B cell (primary cell): ENCODE results near the gene PPCDC. TPM values are rescaled to one million over a fixed set of nuclear protein-coding genes. Genes with fewer than 3 reads are reported as not detected.

ENCODE experiments used
- ATAC-seq: fragments of 200-7000 bp; cut with Tn5 transposase; one replicate; pipeline ENCODE4 v1.10.0; 2021; ENCODE audit warnings: low read depth, mild to moderate bottlenecking, moderate number of reproducible peaks, moderate library complexity
- CTCF ChIA-PET: fragments of 350-600 bp; sonication (Branson Sonifier 250); formaldehyde crosslinking; loops from one replicate; lab custom pipeline; 2021; ENCODE audit warnings: antibody characterized with exemption, inconsistent platforms; lab: Charles Lee
- POLR2A ChIA-PET: fragments of 350-600 bp; sonication (Branson Sonifier 250); formaldehyde crosslinking; loops from one replicate; lab custom pipeline; 2021; ENCODE audit warnings: antibody characterized with exemption; lab: Charles Lee
- DNase-seq: peaks from one replicate; pipeline ENCODE4 v3.0.0; 2013
- H2AFZ ChIP-seq: 2 replicates; pipeline ENCODE4 v1.6.1; 2012; ENCODE audit warnings: mild to moderate bottlenecking, low read depth, low read length; ENCODE audit not compliant: insufficient read depth, poor library complexity, severe bottlenecking
- H3K27ac ChIP-seq, 2 donors: 1 replicate in 1 of 2; 2 replicates in 1 of 2; pipeline ENCODE4 v1.5.1; 2012 to 2013; ENCODE audit warnings: low read length in 2 of 2, mild to moderate bottlenecking in 2 of 2, moderate library complexity in 1 of 2
- H3K27me3 ChIP-seq, 4 experiments: fragments of 200-600 bp in 1 of 4; sonication (generic) in 1 of 4; replicated peaks in 1 of 4; 1 replicate in 2 of 4; 2 replicates in 2 of 4; pipeline versions ENCODE4 v1.6.1 to v1.7.0; 2013 to 2016; ENCODE audit warnings: low read length in 3 of 4, mild to moderate bottlenecking in 2 of 4, mixed read lengths in 1 of 4, moderate library complexity in 1 of 4; ENCODE audit not compliant: insufficient read depth in 4 of 4, control insufficient read depth in 3 of 4; ENCODE audit errors: control extremely low read depth in 1 of 4
- H3K36me3 ChIP-seq, 2 experiments: replicated peaks in 1 of 2; 1 replicate in 1 of 2; 2 replicates in 1 of 2; pipeline versions ENCODE4 v1.6.1 to v1.7.1; 2013; ENCODE audit warnings: low read length in 1 of 2; ENCODE audit not compliant: insufficient read depth in 2 of 2, control insufficient read depth in 1 of 2; ENCODE audit errors: control extremely low read depth in 1 of 2, extremely low read depth in 1 of 2
- H3K4me1 ChIP-seq, 2 donors: fragments of 200-600 bp in 1 of 2; sonication (generic) in 1 of 2; 1 replicate in 1 of 2; 2 replicates in 1 of 2; pipeline versions ENCODE4 v1.5.1 to v1.6.1; 2013 to 2017; ENCODE audit warnings: low read length in 2 of 2; ENCODE audit not compliant: control insufficient read depth in 2 of 2, insufficient read depth in 2 of 2
- H3K4me2 ChIP-seq: replicated peaks from 2 replicates; pipeline ENCODE3; 2012; ENCODE audit warnings: mild to moderate bottlenecking, low read depth, low read length; ENCODE audit not compliant: poor library complexity, severe bottlenecking
- H3K4me3 ChIP-seq, 5 experiments: fragments of 200-600 bp in 1 of 5; sonication (generic) in 1 of 5; 1 replicate in 3 of 5; 2 replicates in 2 of 5; pipeline versions ENCODE4 v1.5.1 to v1.7.0; 2011 to 2016; ENCODE audit warnings: low read length in 4 of 5, mild to moderate bottlenecking in 4 of 5, low read depth in 2 of 5, control low read depth in 1 of 5, moderate library complexity in 1 of 5; ENCODE audit not compliant: insufficient read depth in 1 of 5; ENCODE audit errors: control extremely low read depth in 1 of 5, extremely low read depth in 1 of 5
- H3K79me2 ChIP-seq: fragments of 200-600 bp; sonication (generic); one replicate; pipeline ENCODE4 v1.6.0; 2016; ENCODE audit warnings: low read length; ENCODE audit not compliant: control insufficient read depth, insufficient read depth
- H3K9ac ChIP-seq: fragments of 200-600 bp; sonication (generic); 2 replicates; pipeline ENCODE4 v1.6.1; 2017; ENCODE audit warnings: mild to moderate bottlenecking, low read length, moderate library complexity
- H3K9me3 ChIP-seq, 3 donors: one replicate each; pipeline versions ENCODE4 v1.6.1 to v1.7.1; 2013; ENCODE audit warnings: low read length in 2 of 3; ENCODE audit not compliant: control insufficient read depth in 2 of 3, insufficient read depth in 1 of 3; ENCODE audit errors: control extremely low read depth in 1 of 3
- H4K20me1 ChIP-seq: 2 replicates; pipeline ENCODE4 v1.6.0; 2012; ENCODE audit warnings: mild to moderate bottlenecking, low read length; ENCODE audit not compliant: insufficient read depth, control insufficient read depth, poor library complexity, severe bottlenecking
- H3K27ac Mint-ChIP-seq: one replicate; pipeline ENCODE4 v1.8.0; 2021; ENCODE audit warnings: mixed read lengths
- H3K27me3 Mint-ChIP-seq: one replicate; pipeline ENCODE4 v1.8.0; 2021; ENCODE audit warnings: mixed read lengths
- H3K4me1 Mint-ChIP-seq: one replicate; pipeline ENCODE4 v1.8.0; 2021; ENCODE audit warnings: mixed read lengths
- H3K4me3 Mint-ChIP-seq: one replicate; pipeline ENCODE4 v1.8.0; 2021; ENCODE audit warnings: mixed read lengths
- H3K9me3 Mint-ChIP-seq: one replicate; pipeline ENCODE4 v1.8.0; 2022; ENCODE audit warnings: mixed read lengths; ENCODE audit not compliant: insufficient read depth
- CTCF ChIP-seq: fragments of 200-600 bp; IDR thresholded peaks from one replicate; pipeline ENCODE4 v1.8.0; 2022; ENCODE audit warnings: antibody characterized with exemption, mild to moderate bottlenecking
- EZH2 ChIP-seq: IDR thresholded peaks from 2 replicates; pipeline ENCODE4 v1.6.1; 2012; ENCODE audit warnings: borderline replicate concordance, low read depth, mild to moderate bottlenecking, moderate library complexity, low read length; ENCODE audit not compliant: insufficient read depth, poor library complexity, severe bottlenecking
- WGBS: methylation state at CpG from one replicate; pipeline ENCODE4 v1.1.5; 2013; ENCODE audit warnings: missing lambda C conversion rate; ENCODE audit not compliant: insufficient coverage; 5-methylcytosine and 5-hydroxymethylcytosine counted together
- intact Hi-C: fragments of 100-400 bp; cut with micrococcal nuclease; formaldehyde crosslinking; loops from one replicate; pipeline ENCODE4 v1.10.0; 2022
- polyA plus RNA-seq: library from polyadenylated mRNA; depleted of rRNA; stranded (reverse); fragments of >200 nt; gene quantifications from 2 replicates; pipeline ENCODE4 v1.2.3, GENCODE V29; 2012
- total RNA-seq, 2 donors: library from RNA; stranded (reverse); fragments of 120-200 nt in 1 of 2; gene quantifications; 1 replicate in 1 of 2; 2 replicates in 1 of 2; pipeline versions ENCODE4 v1.2.3 to v1.2.4, GENCODE V29; 2013 to 2022

The PPCDC gene
- total and polyA plus RNA-seq, 2 donors (not counting 1 experiment from before 2014, with no cell fraction given): 15.1 to 19.7 TPM

GRCh38 chr15:74978503-74978902 lies 44.9 kb upstream of the PPCDC start:
- H3K27ac ChIP-seq: no peak overlapping the region
- ATAC-seq (no peak), DNase-seq (no peak)
- Mint-ChIP-seq H3K4me3 (no peak overlapping the region), H3K27ac (no peak overlapping the region), H3K27me3 (peaks cover 27% of the 10 kb centered on the region), H3K4me1 (no peaks in the 10 kb centered on the region), H3K9me3 (no peaks in the 10 kb centered on the region)
- H3K4me1 ChIP-seq: no peaks in the 10 kb centered on the region
- no peaks in the 10 kb centered on the region for H3K79me2 ChIP-seq
- no peak overlapping the region for H3K4me2 ChIP-seq
- no peak overlapping the region for H2AFZ ChIP-seq
- no peaks in the 10 kb centered on the region for H4K20me1 ChIP-seq
- 29% methylated on average over 2 of the region's 3 CpGs for WGBS
- H3K27me3 ChIP-seq: peaks cover 0 to 38% (median 15%) of the 10 kb centered on the region in 4 experiments
- H3K9me3 ChIP-seq: no peaks in the 10 kb centered on the region
- intact Hi-C loops: no loop called here
- H3K36me3 ChIP-seq: no peaks in the 10 kb centered on the region
- CTCF ChIA-PET: interaction anchor here (0.7 to 1.5 kb wide), 3 partner anchors 18 to 28 kb away, joined by 3 read pairs; no protein-coding TSS in a partner anchor
- no peak overlapping the region for H3K4me3 ChIP-seq
- POLR2A ChIA-PET: no interaction called here
- no peak for TF ChIP-seq CTCF
- no peak for TF ChIP-seq EZH2
- no peak overlapping the region for H3K9ac ChIP-seq

- no peak for TF ChIP-seq CTCF
- no peak for TF ChIP-seq EZH2
- H3K79me2 ChIP-seq: no peaks in the 10 kb centered on the region
- H3K9me3 ChIP-seq: no peaks in the 10 kb centered on the region
- H3K4me3 ChIP-seq: no peak overlapping the region
- H3K27ac ChIP-seq: no peak overlapping the region
- Mint-ChIP-seq H3K9me3 (no peaks in the 10 kb centered on the region), H3K4me3 (no peak overlapping the region), H3K27me3 (peaks cover 47% of the 10 kb centered on the region), H3K4me1 (peaks cover 3% of the 10 kb centered on the region), H3K27ac (no peak overlapping the region)
- ChIA-PET CTCF (no interaction called here), POLR2A (interaction anchor here (0.6 kb wide), 1 partner anchor 94 kb away, joined by 3 read pairs; no protein-coding TSS in a partner anchor)
- no peak for DNase-seq
- H4K20me1 ChIP-seq: no peaks in the 10 kb centered on the region
- H3K4me1 ChIP-seq: no peaks in the 10 kb centered on the region
- H3K36me3 ChIP-seq: no peaks in the 10 kb centered on the region
- ATAC-seq: no peak
- H3K4me2 ChIP-seq: no peak overlapping the region
- H3K9ac ChIP-seq: no peak overlapping the region
- no peak overlapping the region for H2AFZ ChIP-seq
- peaks cover 0 to 36% (median 13%) of the 10 kb centered on the region in 4 experiments for H3K27me3 ChIP-seq
- intact Hi-C loops: no loop called here
- 76% methylated on average over 4 of the region's 5 CpGs for WGBS
These were observed 41.2 kb upstream of the PPCDC start for GRCh38 chr15:74982183-74982582.
